Suprapubic skin (tissue), 4 donors: Measurements from ENCODE around the gene MRGPRF. TPM values are rescaled to one million over a fixed set of nuclear protein-coding genes. Genes with fewer than 3 reads are reported as not detected.

ENCODE experiments used
- DNase-seq, 2 donors: peaks; one replicate each; pipeline ENCODE4 v3.0.0-alpha.2; 2019; ENCODE audit warnings: low spot score in 2 of 2
- H3K27ac ChIP-seq: fragments of 200-600 bp; sonication (generic); one replicate; pipeline ENCODE4 v1.5.1; 2019
- H3K27me3 ChIP-seq: fragments of 200-600 bp; sonication (generic); one replicate; pipeline ENCODE4 v1.5.1; 2019
- H3K36me3 ChIP-seq: fragments of 200-600 bp; sonication (generic); one replicate; pipeline ENCODE4 v1.5.1; 2019
- H3K4me1 ChIP-seq: fragments of 200-600 bp; sonication (generic); one replicate; pipeline ENCODE4 v1.5.1; 2019
- H3K4me3 ChIP-seq: fragments of 200-600 bp; sonication (generic); one replicate; pipeline ENCODE4 v1.5.1; 2019; ENCODE audit warnings: mild to moderate bottlenecking
- H3K9me3 ChIP-seq: fragments of 200-600 bp; sonication (generic); one replicate; pipeline ENCODE4 v1.5.1; 2019
- CTCF ChIP-seq, 2 donors: fragments of 200-600 bp in 1 of 2; fragments of 450-650 bp in 1 of 2; sonication (generic) in 1 of 2; IDR thresholded peaks; one replicate each; pipeline ENCODE4 v1.5.1; 2016 to 2019; ENCODE audit warnings: antibody characterized with exemption in 2 of 2, mild to moderate bottlenecking in 1 of 2, moderate library complexity in 1 of 2
- EP300 ChIP-seq: sonication (generic); formaldehyde crosslinking; IDR thresholded peaks from one replicate; pipeline ENCODE4 v1.6.1; 2017; ENCODE audit warnings: antibody characterized with exemption
- POLR2A ChIP-seq, 2 donors: fragments of 450-650 bp; IDR thresholded peaks; one replicate each; pipeline ENCODE4 v1.6.1; 2017; ENCODE audit warnings: antibody characterized with exemption in 2 of 2, mild to moderate bottlenecking in 2 of 2, moderate library complexity in 2 of 2
- POLR2AphosphoS5 ChIP-seq, 3 donors: sonication (generic); formaldehyde crosslinking; IDR thresholded peaks; one replicate each; pipeline ENCODE4 v1.6.1; 2017; ENCODE audit warnings: antibody characterized with exemption in 3 of 3
- WGBS: methylation state at CpG from one replicate; pipeline ENCODE4 v1.1.5; 2018; 5-methylcytosine and 5-hydroxymethylcytosine counted together
- total RNA-seq, 4 donors: library from RNA; depleted of rRNA; stranded (reverse); fragments of >200 nt; gene quantifications; one replicate each; pipeline ENCODE4 v1.1.0, GENCODE V29; 2016

Gene MRGPRF
- total RNA-seq, 4 donors from 2014 or later = 2.0 to 9.8 (median 4.8) TPM

- TF ChIP-seq EP300 = no peak
- no peak for TF ChIP-seq CTCF (IDR thresholded peaks at IDR 0.05)
- TF ChIP-seq POLR2AphosphoS5 (IDR thresholded peaks at IDR 0.05) = peak in 1 of 3 donors; percentile 40
- TF ChIP-seq POLR2A (IDR thresholded peaks at IDR 0.05) = no peak
- DNase-seq = peak; percentile 94 to 95
- H3K9me3 ChIP-seq = no peaks in the 10 kb centered on the region
- peaks cover 64% of the 10 kb centered on the region for H3K4me1 ChIP-seq
- peak within 1 kb of the TSS; percentile 90 for H3K27ac ChIP-seq
- peak within 1 kb of the TSS; percentile 99 for H3K4me3 ChIP-seq
- H3K27me3 ChIP-seq = no peaks in the 10 kb centered on the region
- under 1% methylated on average over 33 of the region's 76 CpGs for WGBS
- H3K36me3 ChIP-seq = peaks cover 4% of the 10 kb centered on the region
Measured at GRCh38 chr11:69048694-69049489, 35.8 kb upstream of the MRGPRF start, which contains the start of gene TPCN2. TSS of gene TPCN2 (plus strand) at chr11:69048932. CDS start at chr11:69048998, 66 bp downstream.

GRCh38 chr11:69048031-69048693 lies 35.1 kb upstream of the MRGPRF start:
- Histone ChIP-seq H3K36me3 (no peaks in the 10 kb centered on the region), H3K9me3 (no peaks in the 10 kb centered on the region), H3K4me3 (peak overlapping the region; percentile 99), H3K27ac (no peak overlapping the region), H3K4me1 (peaks cover 59% of the 10 kb centered on the region), H3K27me3 (no peaks in the 10 kb centered on the region)
- DNase-seq = no peak
- TF ChIP-seq POLR2AphosphoS5 (IDR thresholded peaks at IDR 0.05) = no peak
- TF ChIP-seq EP300 = peak; percentile 56
- 43% methylated on average over 11 of the region's 11 CpGs for WGBS

DNA sequence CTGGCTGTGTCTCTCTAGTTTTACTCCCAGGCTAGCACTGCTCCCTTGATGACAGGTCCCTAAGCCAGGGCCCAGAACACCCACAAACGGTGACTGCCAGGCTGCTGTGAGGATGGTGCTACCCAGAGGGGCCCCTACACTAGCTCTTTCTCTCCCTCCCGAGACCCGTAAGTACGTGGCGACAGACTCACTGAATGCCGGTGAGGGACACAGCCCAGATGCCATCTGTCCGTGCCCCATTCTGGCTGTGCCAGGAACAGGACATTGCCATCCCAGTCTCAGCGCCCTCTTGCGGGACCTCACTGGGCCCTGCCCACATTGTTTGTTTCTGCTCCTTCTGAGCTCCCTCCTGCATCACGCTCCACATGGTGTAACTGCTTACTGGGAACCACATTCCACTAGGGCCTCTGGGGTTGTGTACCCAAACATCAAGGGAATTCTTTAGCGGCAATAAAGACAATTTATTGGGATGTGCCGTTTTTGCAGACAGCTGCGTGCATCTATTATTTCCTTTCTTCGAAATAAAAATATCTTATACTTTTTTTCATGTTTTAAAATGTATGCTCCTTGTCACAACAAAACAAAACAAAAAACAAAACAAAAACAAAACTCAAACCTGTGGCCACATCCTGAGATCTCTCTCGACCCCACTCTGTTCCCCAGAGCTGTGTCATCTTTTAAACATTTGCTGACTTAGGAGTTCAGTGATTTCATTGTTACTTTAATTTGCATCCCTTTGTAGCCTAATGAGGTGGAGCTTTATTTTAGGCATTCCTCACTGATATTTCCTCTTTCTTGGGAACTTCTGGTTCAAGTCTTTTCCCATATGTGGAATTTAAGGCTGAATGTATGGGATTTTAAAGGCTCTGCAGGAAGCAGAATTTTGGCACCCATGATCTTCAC lies 31.3 kb upstream of the MRGPRF start:
- Histone ChIP-seq H3K4me1 (peaks cover 21% of the 10 kb centered on the region), H3K4me3 (no peak overlapping the region), H3K27me3 (no peaks in the 10 kb centered on the region), H3K36me3 (no peaks in the 10 kb centered on the region), H3K9me3 (no peaks in the 10 kb centered on the region), H3K27ac (peak overlapping the region; percentile 18)
- DNase-seq = peak in 1 of 2 donors; percentile 82
- 25% methylated on average over 15 of the region's 15 CpGs for WGBS
- no peak for TF ChIP-seq EP300
- peak; percentile 29 to 51 for TF ChIP-seq CTCF (IDR thresholded peaks at IDR 0.05)
- TF ChIP-seq POLR2A (IDR thresholded peaks at IDR 0.05) = no peak
- no peak for TF ChIP-seq POLR2AphosphoS5 (IDR thresholded peaks at IDR 0.05)

- H3K27ac ChIP-seq = no peak overlapping the region
- H3K36me3 ChIP-seq = no peaks in the 10 kb centered on the region
- H3K4me1 ChIP-seq = peaks cover 13% of the 10 kb centered on the region
- TF ChIP-seq EP300 (no peak), CTCF (IDR thresholded peaks at IDR 0.05) (no peak), POLR2A (IDR thresholded peaks at IDR 0.05) (no peak), POLR2AphosphoS5 (IDR thresholded peaks at IDR 0.05) (no peak)
- H3K4me3 ChIP-seq = no peak overlapping the region
- no peaks in the 10 kb centered on the region for H3K9me3 ChIP-seq
- no peaks in the 10 kb centered on the region for H3K27me3 ChIP-seq
- no peak for DNase-seq
- 86% methylated on average over 2 of the region's 2 CpGs for WGBS
Measured at GRCh38 chr11:69041516-69041915, 28.5 kb upstream of the MRGPRF start.

GRCh38 chr11:69040581-69041260 lies 27.7 kb upstream of the MRGPRF start:
- Histone ChIP-seq H3K27ac (no peak overlapping the region), H3K9me3 (no peaks in the 10 kb centered on the region), H3K4me1 (peaks cover 13% of the 10 kb centered on the region), H3K36me3 (no peaks in the 10 kb centered on the region), H3K27me3 (no peaks in the 10 kb centered on the region), H3K4me3 (no peak overlapping the region)
- WGBS = 75% methylated on average over 4 of the region's 4 CpGs
- no peak for DNase-seq
- TF ChIP-seq POLR2AphosphoS5 (IDR thresholded peaks at IDR 0.05) (no peak), CTCF (IDR thresholded peaks at IDR 0.05) (no peak), POLR2A (IDR thresholded peaks at IDR 0.05) (no peak), EP300 (no peak)
